Cardiac muscle cell (in vitro differentiated cells and primary cell): ENCODE measurements around the gene TMPRSS4. TPM values are rescaled to one million over a fixed set of nuclear protein-coding genes. Genes with fewer than 3 reads are reported as not detected.
A peak's percentile ranks its signal among the peaks of the same experiment; 100 is the strongest.

ENCODE experiments used
- DNase-seq, 2 donors: peaks; one replicate each; pipeline versions ENCODE4 v3.0.0 to v3.0.0-alpha.2; 2010 to 2017; ENCODE audit warnings: low read depth in 1 of 2, low spot score in 1 of 2
- H3K27ac ChIP-seq: fragments of 200-600 bp; sonication (generic); 2 replicates; pipeline ENCODE4 v1.5.1; 2016
- H3K27me3 ChIP-seq: fragments of 200-600 bp; sonication (generic); 2 replicates; pipeline ENCODE4 v1.6.0; 2016; ENCODE audit warnings: control low read depth
- H3K36me3 ChIP-seq: fragments of 200-600 bp; sonication (generic); 2 replicates; pipeline ENCODE4 v1.5.1; 2016; ENCODE audit warnings: control low read depth
- H3K4me1 ChIP-seq: fragments of 200-600 bp; sonication (generic); 2 replicates; pipeline ENCODE4 v1.8.1; 2017; ENCODE audit warnings: low read depth, mild to moderate bottlenecking, mixed run types
- H3K4me3 ChIP-seq: fragments of 200-600 bp; sonication (generic); 2 replicates; pipeline ENCODE4 v1.5.1; 2016; ENCODE audit warnings: mild to moderate bottlenecking
- H3K9me3 ChIP-seq: fragments of 200-600 bp; sonication (generic); 2 replicates; pipeline ENCODE4 v1.5.1; 2017; ENCODE audit warnings: low read depth, mild to moderate bottlenecking, control low read depth
- polyA plus RNA-seq: library from polyadenylated mRNA; unstranded; fragments of >200 nt; fragmentation: Nextera tagmentation; extraction: Ambion mirVana; gene quantifications from 2 replicates; pipeline ENCODE4 v1.2.1, GENCODE V29; 2016
- total RNA-seq: library from RNA; depleted of rRNA; stranded (reverse); fragments of >200 nt; gene quantifications from 2 replicates; pipeline ENCODE4 v1.2.3, GENCODE V29; 2016
- TF ChIP-seq, protein P1 (sequence below): IDR thresholded peaks from 2 replicates; pipeline ENCODE4 v1.5.1; 2012; ENCODE audit warnings: low read depth, mild to moderate bottlenecking, low read length

The TMPRSS4 gene
- total and polyA plus RNA-seq, 2 experiments from 2014 or later: not detected

DNA sequence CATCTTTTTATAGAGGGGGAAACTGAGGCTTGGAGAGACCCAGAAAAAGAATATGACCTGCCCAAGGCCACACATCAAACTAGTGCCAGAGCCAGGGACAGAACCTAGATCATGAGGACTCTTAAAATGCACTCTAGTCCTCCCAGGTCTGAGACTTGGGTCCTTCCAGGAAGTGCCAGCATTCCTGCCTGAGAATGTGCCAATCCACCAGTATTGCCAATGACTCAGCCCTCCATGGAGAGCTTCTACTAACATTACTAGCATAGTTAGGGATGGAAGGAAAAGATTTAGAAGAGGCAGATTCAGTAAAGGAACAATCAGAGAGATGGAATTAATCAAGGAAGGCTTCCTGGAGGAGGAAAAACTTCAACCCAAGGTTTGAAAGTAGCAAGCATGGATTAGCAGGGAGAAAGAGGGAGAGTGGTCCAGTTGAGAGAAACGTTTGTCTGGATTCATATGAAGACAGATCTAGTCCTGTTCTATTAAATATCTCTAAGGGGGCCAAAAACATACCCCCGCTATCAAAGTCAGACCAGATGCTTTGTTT lies 30.0 kb downstream of the TMPRSS4 start:
- H3K9me3 ChIP-seq: no peaks in the 10 kb centered on the region
- no peaks in the 10 kb centered on the region for H3K4me1 ChIP-seq
- no peak overlapping the region for H3K27ac ChIP-seq
- TF ChIP-seq, protein P1, sequence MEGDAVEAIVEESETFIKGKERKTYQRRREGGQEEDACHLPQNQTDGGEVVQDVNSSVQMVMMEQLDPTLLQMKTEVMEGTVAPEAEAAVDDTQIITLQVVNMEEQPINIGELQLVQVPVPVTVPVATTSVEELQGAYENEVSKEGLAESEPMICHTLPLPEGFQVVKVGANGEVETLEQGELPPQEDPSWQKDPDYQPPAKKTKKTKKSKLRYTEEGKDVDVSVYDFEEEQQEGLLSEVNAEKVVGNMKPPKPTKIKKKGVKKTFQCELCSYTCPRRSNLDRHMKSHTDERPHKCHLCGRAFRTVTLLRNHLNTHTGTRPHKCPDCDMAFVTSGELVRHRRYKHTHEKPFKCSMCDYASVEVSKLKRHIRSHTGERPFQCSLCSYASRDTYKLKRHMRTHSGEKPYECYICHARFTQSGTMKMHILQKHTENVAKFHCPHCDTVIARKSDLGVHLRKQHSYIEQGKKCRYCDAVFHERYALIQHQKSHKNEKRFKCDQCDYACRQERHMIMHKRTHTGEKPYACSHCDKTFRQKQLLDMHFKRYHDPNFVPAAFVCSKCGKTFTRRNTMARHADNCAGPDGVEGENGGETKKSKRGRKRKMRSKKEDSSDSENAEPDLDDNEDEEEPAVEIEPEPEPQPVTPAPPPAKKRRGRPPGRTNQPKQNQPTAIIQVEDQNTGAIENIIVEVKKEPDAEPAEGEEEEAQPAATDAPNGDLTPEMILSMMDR: no peak
- H3K4me3 ChIP-seq: no peak overlapping the region
- H3K36me3 ChIP-seq: no peaks in the 10 kb centered on the region
- DNase-seq: peak in 1 of 2 donors; percentile 20
- no peaks in the 10 kb centered on the region for H3K27me3 ChIP-seq

DNA sequence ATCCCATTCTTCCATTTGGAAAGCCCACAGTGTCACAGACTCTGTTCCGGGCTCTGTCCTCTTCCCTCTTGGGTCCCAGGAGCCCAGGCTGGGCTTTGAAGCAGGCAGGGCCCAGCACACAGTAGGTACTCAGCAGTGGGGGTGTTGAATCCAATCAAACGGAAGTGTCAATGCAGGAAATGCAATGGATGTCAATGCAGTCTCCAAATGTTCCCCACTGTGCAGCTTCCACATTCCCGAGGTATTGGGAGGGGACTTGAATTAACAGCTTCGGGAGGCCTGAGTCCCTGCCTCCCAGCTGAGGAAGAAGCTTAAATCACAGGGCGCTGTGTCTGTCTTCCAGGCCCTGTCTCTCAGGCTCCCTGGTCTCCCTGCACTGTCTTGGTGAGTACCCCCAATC lies 31.6 kb downstream of the TMPRSS4 start:
- no peaks in the 10 kb centered on the region for H3K9me3 ChIP-seq
- no peaks in the 10 kb centered on the region for H3K4me1 ChIP-seq
- TF ChIP-seq, protein P1: no peak
- no peak overlapping the region for H3K27ac ChIP-seq
- no peak overlapping the region for H3K4me3 ChIP-seq
- H3K27me3 ChIP-seq: no peaks in the 10 kb centered on the region
- DNase-seq: no peak
- H3K36me3 ChIP-seq: no peaks in the 10 kb centered on the region

DNA sequence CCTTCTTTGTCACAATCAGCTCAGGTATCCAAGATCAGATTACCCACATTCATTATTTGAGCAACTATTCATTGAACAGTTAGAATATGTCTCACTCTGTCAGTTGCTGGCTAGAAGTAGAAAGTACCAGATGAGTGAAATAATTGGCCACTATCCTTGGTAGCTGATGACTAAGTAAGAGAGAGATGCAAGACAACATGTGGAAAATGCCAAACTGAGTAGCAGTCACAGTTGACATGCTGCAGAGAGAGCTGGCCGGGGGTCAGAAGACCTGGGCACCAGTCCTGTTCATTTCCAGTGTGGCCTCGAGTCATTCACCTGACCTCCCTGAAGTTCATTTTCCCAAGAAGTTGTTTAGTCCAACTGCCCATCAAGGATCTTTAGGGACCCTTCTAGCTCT lies 32.4 kb downstream of the TMPRSS4 start:
- TF ChIP-seq, protein P1: no peak
- H3K36me3 ChIP-seq: no peaks in the 10 kb centered on the region
- no peak overlapping the region for H3K27ac ChIP-seq
- no peaks in the 10 kb centered on the region for H3K27me3 ChIP-seq
- DNase-seq: peak in 1 of 2 donors; percentile 16
- no peaks in the 10 kb centered on the region for H3K9me3 ChIP-seq
- no peak overlapping the region for H3K4me3 ChIP-seq
- no peaks in the 10 kb centered on the region for H3K4me1 ChIP-seq

DNA sequence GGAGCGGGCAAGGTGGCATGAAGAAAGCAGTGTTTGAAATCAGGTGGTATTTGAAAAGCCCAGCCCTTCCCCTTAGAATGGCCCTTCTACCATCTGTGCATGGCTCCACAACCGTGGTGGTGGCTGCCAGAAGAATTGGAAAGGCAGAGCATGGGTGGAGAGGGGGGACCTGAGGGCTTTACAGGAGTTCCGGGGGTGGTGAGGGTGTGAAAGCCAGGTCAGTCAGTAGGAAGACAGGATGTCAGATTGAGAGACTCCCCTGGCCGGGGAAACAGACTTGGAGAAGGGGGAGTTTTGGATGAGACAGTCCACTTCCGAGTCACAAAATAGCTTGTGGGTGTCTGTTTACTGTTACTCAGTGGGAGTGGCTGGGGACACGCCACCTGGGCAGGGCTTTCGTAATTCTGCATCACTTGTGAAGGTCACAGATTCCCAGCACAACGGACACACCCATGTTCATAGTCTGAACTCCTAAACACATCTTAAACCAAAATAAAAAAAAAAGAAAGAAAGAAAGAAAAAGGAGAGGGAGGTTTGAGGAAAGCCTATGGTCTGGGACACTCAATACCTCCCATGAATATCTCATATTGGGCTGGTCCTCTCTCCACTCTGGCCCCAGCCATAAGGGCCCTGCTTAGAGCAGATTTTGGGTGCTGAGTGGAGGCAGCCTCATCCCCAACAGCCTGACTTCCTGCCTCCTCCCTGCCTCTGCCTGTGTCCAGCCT lies 34.3 kb downstream of the TMPRSS4 start:
- no peaks in the 10 kb centered on the region for H3K27me3 ChIP-seq
- no peak overlapping the region for H3K27ac ChIP-seq
- TF ChIP-seq, protein P1: no peak

DNA sequence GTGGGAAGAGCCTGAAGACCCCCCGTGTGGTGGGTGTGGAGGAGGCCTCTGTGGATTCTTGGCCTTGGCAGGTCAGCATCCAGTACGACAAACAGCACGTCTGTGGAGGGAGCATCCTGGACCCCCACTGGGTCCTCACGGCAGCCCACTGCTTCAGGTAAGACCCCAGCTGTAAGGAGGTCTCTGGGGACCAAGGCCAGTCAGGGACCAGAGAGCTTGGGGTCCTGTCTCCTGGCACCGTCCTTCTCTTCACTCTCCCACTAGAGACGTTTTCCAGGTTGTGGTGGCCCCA lies 34.8 kb downstream of the TMPRSS4 start:
- TF ChIP-seq, protein P1: no peak
- Histone ChIP-seq H3K4me1 (no peaks in the 10 kb centered on the region), H3K9me3 (no peaks in the 10 kb centered on the region), H3K27ac (no peak overlapping the region), H3K27me3 (no peaks in the 10 kb centered on the region), H3K36me3 (no peaks in the 10 kb centered on the region), H3K4me3 (no peak overlapping the region)
- no peak for DNase-seq

More for the DNA sequence above, 34.3 kb downstream of the TMPRSS4 start:
- no peak for DNase-seq
- Histone ChIP-seq H3K4me1 (no peaks in the 10 kb centered on the region), H3K4me3 (no peak overlapping the region), H3K9me3 (no peaks in the 10 kb centered on the region), H3K36me3 (no peaks in the 10 kb centered on the region)
